ENCODE results near the gene DNMBP.

DNA sequence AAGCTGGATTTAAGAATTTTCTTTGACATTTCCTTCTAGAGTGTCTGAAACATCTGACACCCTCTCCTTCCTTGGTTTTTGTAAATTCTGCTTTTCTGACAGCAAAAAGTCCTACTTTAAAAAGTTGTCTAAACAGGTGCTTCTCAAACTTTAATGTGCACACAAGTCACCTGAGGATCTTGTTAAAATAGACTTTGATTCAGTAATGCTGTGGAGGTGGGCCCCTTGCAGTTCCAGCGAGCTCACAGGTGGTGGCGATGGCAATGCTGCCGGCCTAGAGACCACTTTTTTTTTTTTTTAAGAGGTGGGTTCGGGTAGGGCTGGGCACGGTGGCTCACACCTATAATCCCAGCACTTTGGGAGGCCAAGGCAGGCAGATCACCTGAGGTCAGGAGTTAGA is 150.2 kb downstream of the DNMBP start:
- TF ChIP-seq, protein P1, sequence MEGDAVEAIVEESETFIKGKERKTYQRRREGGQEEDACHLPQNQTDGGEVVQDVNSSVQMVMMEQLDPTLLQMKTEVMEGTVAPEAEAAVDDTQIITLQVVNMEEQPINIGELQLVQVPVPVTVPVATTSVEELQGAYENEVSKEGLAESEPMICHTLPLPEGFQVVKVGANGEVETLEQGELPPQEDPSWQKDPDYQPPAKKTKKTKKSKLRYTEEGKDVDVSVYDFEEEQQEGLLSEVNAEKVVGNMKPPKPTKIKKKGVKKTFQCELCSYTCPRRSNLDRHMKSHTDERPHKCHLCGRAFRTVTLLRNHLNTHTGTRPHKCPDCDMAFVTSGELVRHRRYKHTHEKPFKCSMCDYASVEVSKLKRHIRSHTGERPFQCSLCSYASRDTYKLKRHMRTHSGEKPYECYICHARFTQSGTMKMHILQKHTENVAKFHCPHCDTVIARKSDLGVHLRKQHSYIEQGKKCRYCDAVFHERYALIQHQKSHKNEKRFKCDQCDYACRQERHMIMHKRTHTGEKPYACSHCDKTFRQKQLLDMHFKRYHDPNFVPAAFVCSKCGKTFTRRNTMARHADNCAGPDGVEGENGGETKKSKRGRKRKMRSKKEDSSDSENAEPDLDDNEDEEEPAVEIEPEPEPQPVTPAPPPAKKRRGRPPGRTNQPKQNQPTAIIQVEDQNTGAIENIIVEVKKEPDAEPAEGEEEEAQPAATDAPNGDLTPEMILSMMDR (IDR thresholded peaks at IDR 0.05), result peak in 2 of 6 experiments; percentile 13 to 15
- no peak for TF ChIP-seq POLR2A (IDR thresholded peaks at IDR 0.05)

Measured in thyroid gland (tissue), 4 donors.